Uterus (tissue), 4 donors: ENCODE results near the gene TTC13. TPM values are rescaled to one million over a fixed set of nuclear protein-coding genes. Genes with fewer than 3 reads are reported as not detected.
A peak's percentile ranks its signal among the peaks of the same experiment; 100 is the strongest.

Experiments
- DNase-seq, 2 donors: peaks; one replicate each; pipeline ENCODE4 v3.0.0-alpha.2; 2019 to 2020
- H3K27ac ChIP-seq, 2 donors: fragments of 200-600 bp; sonication (generic); 1 replicate in 1 of 2; 2 replicates in 1 of 2; pipeline ENCODE4 v1.5.1; 2016 to 2018
- H3K27me3 ChIP-seq, 2 donors: fragments of 200-600 bp; sonication (generic); one replicate each; pipeline ENCODE4 v1.5.1; 2018 to 2019; ENCODE audit warnings: control low read depth in 1 of 2
- H3K36me3 ChIP-seq, 2 donors: fragments of 200-600 bp; sonication (generic); one replicate each; pipeline ENCODE4 v1.5.1; 2019; ENCODE audit warnings: control low read depth in 1 of 2
- H3K4me1 ChIP-seq, 2 donors: fragments of 200-600 bp; sonication (generic); one replicate each; pipeline ENCODE4 v1.5.1; 2018 to 2019; ENCODE audit warnings: control low read depth in 1 of 2
- H3K4me3 ChIP-seq, 2 donors: fragments of 200-600 bp; sonication (generic); 1 replicate in 1 of 2; 2 replicates in 1 of 2; pipeline ENCODE4 v1.5.1; 2018 to 2019; ENCODE audit warnings: mild to moderate bottlenecking in 1 of 2
- H3K9me3 ChIP-seq, 2 donors: fragments of 200-600 bp; sonication (generic); one replicate each; pipeline ENCODE4 v1.5.1; 2019; ENCODE audit warnings: control low read depth in 1 of 2
- POLR2A ChIP-seq, 2 donors: fragments of 450-650 bp; IDR thresholded peaks; one replicate each; pipeline ENCODE4 v1.6.1; 2016; ENCODE audit warnings: antibody characterized with exemption in 2 of 2, mild to moderate bottlenecking in 1 of 2, moderate library complexity in 1 of 2
- intact Hi-C: fragments of 100-400 bp; cut with DNase I; formaldehyde crosslinking; loops from one replicate; pipeline ENCODE4 v1.15.1; 2023; ENCODE audit warnings: low total_unique reads
- total RNA-seq, 4 donors: library from RNA; depleted of rRNA in 3 of 4; stranded (reverse); fragments of >200 nt in 3 of 4; gene quantifications; one replicate each; pipeline versions ENCODE4 v1.1.0 to v1.2.4, GENCODE V29; 2014 to 2023
- TF ChIP-seq, protein P1 (sequence below), 4 experiments: fragments of 200-600 bp in 2 of 4; fragments of 450-650 bp in 2 of 4; sonication (generic) in 2 of 4; IDR thresholded peaks; one replicate each; pipeline ENCODE4 v1.5.1; 2016 to 2019; ENCODE audit warnings: antibody characterized with exemption in 4 of 4, mild to moderate bottlenecking in 2 of 4, moderate library complexity in 1 of 4
- donor health status: DM: yes; HTN: yes; CAD: no.

The TTC13 gene
- total RNA-seq, 4 donors from 2014 or later, result 6.9 to 49.1 (median 30.0) TPM

DNA sequence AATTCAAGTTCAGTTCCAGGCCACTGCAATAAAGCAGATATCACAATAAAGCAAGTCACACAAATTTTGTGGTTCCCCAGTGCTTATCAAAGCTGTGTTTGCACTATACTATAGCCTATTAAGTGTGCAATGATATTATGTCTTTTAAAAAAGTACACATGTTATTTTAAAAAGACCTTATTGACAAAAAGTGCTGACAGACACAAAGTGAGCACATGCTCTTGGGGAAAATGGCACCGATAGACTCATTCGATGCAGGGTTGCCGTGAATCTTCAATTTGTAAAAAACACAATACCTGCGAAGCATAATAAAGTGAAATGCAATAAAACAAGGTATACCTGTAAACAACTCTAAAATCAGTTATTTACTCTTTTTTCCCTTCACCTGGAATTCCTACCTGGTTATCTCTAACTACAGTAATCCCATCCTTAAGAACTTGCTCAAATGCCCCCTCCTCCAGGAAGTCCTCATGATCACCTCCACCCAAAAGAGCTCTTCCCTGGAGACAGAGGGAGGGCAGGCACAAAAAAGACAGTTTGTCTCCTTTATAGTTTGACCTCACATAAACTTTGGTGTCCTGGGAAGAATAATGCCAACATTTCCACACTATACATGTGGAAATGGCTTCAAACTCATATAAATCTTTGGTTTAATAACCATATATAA, 100.6 kb downstream of the TTC13 start:
- intact Hi-C loops, result no loop called here
- no peak for DNase-seq
- no peak overlapping the region for H3K4me3 ChIP-seq
- no peak for TF ChIP-seq POLR2A (IDR thresholded peaks at IDR 0.05)
- TF ChIP-seq, protein P1, sequence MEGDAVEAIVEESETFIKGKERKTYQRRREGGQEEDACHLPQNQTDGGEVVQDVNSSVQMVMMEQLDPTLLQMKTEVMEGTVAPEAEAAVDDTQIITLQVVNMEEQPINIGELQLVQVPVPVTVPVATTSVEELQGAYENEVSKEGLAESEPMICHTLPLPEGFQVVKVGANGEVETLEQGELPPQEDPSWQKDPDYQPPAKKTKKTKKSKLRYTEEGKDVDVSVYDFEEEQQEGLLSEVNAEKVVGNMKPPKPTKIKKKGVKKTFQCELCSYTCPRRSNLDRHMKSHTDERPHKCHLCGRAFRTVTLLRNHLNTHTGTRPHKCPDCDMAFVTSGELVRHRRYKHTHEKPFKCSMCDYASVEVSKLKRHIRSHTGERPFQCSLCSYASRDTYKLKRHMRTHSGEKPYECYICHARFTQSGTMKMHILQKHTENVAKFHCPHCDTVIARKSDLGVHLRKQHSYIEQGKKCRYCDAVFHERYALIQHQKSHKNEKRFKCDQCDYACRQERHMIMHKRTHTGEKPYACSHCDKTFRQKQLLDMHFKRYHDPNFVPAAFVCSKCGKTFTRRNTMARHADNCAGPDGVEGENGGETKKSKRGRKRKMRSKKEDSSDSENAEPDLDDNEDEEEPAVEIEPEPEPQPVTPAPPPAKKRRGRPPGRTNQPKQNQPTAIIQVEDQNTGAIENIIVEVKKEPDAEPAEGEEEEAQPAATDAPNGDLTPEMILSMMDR (IDR thresholded peaks at IDR 0.05), result no peak
- H3K27me3 ChIP-seq, result no peaks in the 10 kb centered on the region
- H3K9me3 ChIP-seq, result no peaks in the 10 kb centered on the region
- H3K27ac ChIP-seq, result peak overlapping the region; percentile 20 to 31
- H3K36me3 ChIP-seq, result no peaks in the 10 kb centered on the region
- H3K4me1 ChIP-seq, result no peaks in the 10 kb centered on the region

DNA sequence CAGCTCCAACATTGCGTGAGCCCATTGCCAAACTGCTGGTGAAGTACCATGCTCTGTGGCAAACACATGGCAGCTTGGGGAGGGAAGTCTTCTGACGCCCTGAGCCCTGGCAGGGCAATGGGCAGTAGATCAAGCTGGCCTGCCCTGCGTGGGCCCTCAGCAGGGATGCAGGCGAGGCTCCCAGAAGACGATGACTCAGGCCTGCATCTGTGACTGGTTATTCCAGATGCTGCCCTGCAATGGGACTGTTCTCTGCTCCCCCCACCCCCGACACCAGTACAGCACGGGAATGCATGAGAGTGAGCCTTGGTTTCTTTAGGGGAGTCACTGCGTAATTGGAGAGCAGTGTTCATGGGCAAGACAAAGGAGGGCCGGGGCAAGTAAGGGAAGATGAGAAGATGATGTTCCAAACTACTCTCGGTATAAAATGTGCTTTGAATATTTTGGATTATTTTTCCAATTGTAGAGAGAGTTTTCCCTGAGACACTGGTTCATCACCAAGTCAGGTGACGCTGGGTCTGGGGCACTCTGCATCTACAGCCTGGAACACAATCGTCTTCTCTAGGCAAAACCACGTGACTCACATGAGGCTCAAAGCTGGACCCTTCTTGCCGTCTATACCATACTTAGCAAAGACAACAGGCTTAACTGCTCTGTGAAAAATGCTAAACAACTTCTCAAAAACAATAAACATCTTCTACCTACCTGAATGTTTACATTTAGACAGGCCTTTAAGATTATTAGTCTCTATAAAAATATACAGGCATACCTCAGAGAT, 101.3 kb downstream of the TTC13 start:
- peak overlapping the region in 1 of 2 donors; percentile 0 for H3K27ac ChIP-seq

DNA sequence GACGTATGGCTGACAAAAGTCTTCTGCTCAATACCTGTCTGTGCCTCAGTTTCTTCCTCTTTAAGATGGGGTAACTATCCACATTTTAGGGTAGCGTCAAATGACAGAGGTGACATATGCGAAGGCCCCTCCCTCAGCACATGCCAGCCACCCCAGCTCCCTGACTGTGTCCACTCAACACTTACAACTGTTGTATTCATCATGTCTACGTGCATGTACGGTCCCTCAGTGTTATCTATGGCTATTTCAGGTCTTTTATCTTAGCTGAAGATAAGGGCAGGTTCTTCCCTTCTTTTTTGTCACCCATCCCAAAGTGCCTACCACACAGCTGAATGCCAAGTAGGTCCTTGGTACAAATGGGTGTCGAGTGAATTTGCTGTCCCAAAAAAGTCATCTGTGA, 102.0 kb downstream of the TTC13 start:
- H3K9me3 ChIP-seq, result no peaks in the 10 kb centered on the region
- TF ChIP-seq, protein P1 (IDR thresholded peaks at IDR 0.05), result no peak
- TF ChIP-seq POLR2A (IDR thresholded peaks at IDR 0.05), result no peak
- H3K4me3 ChIP-seq, result no peak overlapping the region
- no peak for DNase-seq
- H3K27me3 ChIP-seq, result no peaks in the 10 kb centered on the region
- H3K4me1 ChIP-seq, result no peaks in the 10 kb centered on the region
- no peak overlapping the region for H3K27ac ChIP-seq
- no peaks in the 10 kb centered on the region for H3K36me3 ChIP-seq
- intact Hi-C loops, result no loop called here

More for the DNA sequence above, 101.3 kb downstream of the TTC13 start:
- DNase-seq, result peak in 1 of 2 donors; percentile 38
- Histone ChIP-seq H3K27me3 (no peaks in the 10 kb centered on the region), H3K4me1 (no peaks in the 10 kb centered on the region), H3K36me3 (no peaks in the 10 kb centered on the region), H3K4me3 (no peak overlapping the region), H3K9me3 (no peaks in the 10 kb centered on the region)
- TF ChIP-seq, protein P1 (IDR thresholded peaks at IDR 0.05), result no peak
- no peak for TF ChIP-seq POLR2A (IDR thresholded peaks at IDR 0.05)
- intact Hi-C loops, result no loop called here

DNA sequence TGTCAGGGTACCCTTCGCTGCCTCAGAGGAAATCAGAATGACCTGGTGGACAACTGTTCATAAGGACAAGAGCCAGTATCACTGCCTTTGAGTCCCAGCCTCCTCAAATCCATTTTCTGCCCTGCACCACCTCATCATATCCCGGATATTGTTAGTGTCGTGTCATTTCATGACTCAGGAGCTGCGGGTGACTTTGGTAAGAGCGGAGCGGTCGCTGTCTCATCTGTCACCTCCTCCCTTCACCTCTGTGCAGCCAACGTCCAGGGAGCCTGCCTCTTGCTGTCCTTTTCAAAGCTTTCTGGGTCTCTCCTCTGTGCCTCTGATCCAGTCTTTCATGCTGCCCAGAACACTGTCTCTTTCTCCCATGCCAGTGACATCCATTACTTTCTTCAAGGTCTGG, 103.3 kb downstream of the TTC13 start:
- intact Hi-C loops, result no loop called here
- no peaks in the 10 kb centered on the region for H3K27me3 ChIP-seq
- DNase-seq, result no peak
- no peak overlapping the region for H3K4me3 ChIP-seq
- H3K27ac ChIP-seq, result no peak overlapping the region
- no peaks in the 10 kb centered on the region for H3K4me1 ChIP-seq
- TF ChIP-seq, protein P1 (IDR thresholded peaks at IDR 0.05), result no peak
- no peak for TF ChIP-seq POLR2A (IDR thresholded peaks at IDR 0.05)
- no peaks in the 10 kb centered on the region for H3K36me3 ChIP-seq
- H3K9me3 ChIP-seq, result no peaks in the 10 kb centered on the region

DNA sequence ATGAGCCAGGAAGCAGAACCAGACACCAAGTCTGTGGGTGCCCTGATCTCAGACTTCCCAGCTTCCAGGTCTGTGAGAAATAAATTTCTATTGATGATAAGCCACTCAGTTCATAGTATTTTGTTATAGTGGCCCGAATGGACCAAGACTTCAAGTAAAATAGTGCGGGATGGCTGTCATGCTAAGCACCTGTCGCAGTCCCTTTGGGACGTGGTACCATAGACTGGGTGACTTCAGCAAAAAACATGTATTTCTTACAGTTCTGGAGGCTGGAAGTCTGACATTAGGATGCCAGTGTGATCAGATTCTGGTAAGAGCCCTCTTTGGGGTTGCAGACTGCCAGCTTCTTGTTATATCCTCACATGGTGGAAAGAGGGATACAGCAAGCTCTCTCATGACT, 107.7 kb downstream of the TTC13 start:
- Histone ChIP-seq H3K4me3 (no peak overlapping the region), H3K9me3 (no peaks in the 10 kb centered on the region), H3K4me1 (peaks cover 0 to under 1% of the 10 kb centered on the region in 2 donors), H3K27ac (no peak overlapping the region), H3K27me3 (no peaks in the 10 kb centered on the region), H3K36me3 (no peaks in the 10 kb centered on the region)
- no peak for DNase-seq
- TF ChIP-seq POLR2A (IDR thresholded peaks at IDR 0.05), result no peak
- TF ChIP-seq, protein P1 (IDR thresholded peaks at IDR 0.05), result no peak
- intact Hi-C loops, result no loop called here
